Esophagus squamous epithelium (tissue), 4 donors: ENCODE data around the gene PMEPA1.

Source experiments
- CTCF ChIP-seq, 6 experiments: fragments of 450-650 bp in 4 of 6; fragments of 200-600 bp in 2 of 6; sonication (generic) in 2 of 6; IDR thresholded peaks; one replicate each; pipeline ENCODE4 v1.5.1; 2016 to 2019; ENCODE audit warnings: antibody characterized with exemption in 6 of 6, mild to moderate bottlenecking in 4 of 6, moderate library complexity in 4 of 6
- POLR2A ChIP-seq, 4 donors: fragments of 450-650 bp; IDR thresholded peaks; one replicate each; pipeline ENCODE4 v1.6.1; 2017; ENCODE audit warnings: antibody characterized with exemption in 4 of 4, mild to moderate bottlenecking in 4 of 4, moderate library complexity in 3 of 4

- TF ChIP-seq CTCF (IDR thresholded peaks at IDR 0.05) (no peak), POLR2A (IDR thresholded peaks at IDR 0.05) (no peak)
Measured at GRCh38 chr20:57742507-57743181, 32.8 kb upstream of the PMEPA1 start.
